Activated T-cell treated with anti-CD3 and anti-CD28 coated beads for 4 hours (primary cell): Measurements from ENCODE around the gene DCAF4.
"Not testable (repeated sequence)": the region's sequence is repeated elsewhere in the genome, so short reads cannot be mapped to it uniquely, and the experiment has no call there.

Experiments used
- DNase-seq: peaks from one replicate; pipeline ENCODE4 v3.0.0-alpha.2; 2020

DCAF4 gene

DNA sequence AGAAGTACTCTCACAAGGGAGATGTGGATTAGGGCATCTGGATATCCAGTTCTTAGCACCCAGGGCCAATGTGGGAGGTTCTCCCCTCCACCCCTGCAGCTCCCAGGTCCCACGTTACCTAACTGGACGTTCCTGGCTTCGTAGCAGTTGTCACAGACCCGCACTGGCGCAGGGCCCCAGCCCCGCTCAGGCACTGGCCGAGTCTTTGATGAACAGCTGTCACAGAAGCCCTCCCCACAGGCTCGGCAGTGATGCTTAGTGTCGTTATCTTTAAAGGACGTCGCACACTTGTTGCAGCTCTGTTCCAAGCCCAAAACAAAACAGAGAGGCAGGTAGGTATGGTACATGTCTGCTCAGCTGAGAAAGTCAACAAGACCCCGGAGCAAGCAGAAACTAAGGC is 48.4 kb downstream of the DCAF4 start:
- no peak for DNase-seq

DNA sequence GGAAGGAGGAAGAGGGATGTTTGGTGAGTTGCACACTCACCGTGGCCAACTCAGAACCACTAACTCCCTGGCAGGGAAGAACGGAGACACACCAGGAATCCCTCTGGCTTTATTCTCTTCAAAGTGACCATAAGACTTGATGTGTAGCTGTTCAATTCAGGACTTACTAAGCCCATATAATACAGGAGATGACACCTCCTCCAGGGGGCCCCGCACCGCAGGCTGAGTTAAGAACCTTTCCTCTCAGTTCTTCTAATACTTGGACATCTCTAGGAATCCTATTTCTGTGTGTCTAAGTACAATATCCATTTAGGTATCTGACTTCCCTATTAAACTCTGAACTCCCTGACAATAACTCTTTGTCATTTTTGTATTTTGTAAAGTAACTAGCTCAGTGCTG is 49.5 kb downstream of the DCAF4 start:
- DNase-seq, result no peak

- no peak for DNase-seq
Observed at GRCh38 chr14:72978856-72979255, 52.6 kb downstream of the DCAF4 start.

GRCh38 chr14:72980863-72981262 is 54.6 kb downstream of the DCAF4 start:
- no peak for DNase-seq

- DNase-seq, result no peak
Observed at GRCh38 chr14:72982146-72982708, 56.0 kb downstream of the DCAF4 start.

DNA sequence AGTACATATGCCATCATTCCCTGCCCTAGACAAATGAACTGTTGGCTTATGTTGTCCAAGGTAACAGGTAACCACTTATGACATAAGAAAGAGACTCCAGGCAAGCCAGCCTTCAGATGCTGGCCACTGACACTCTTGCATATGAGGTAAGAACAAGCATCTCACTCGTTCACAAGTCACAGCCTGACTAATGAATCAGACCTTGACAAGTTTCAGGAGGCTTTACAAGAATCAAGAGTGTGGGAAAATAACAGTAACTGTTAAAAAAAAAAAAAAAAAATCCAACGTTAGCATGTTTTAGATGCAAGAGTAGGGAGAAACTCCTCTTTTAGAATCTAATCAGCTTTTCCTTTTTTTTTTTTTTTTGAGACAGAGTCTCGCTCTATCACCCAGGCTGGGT is 60.0 kb downstream of the DCAF4 start:
- DNase-seq, result no peak

GRCh38 chr14:72986857-72987256 is 60.6 kb downstream of the DCAF4 start:
- DNase-seq, result no peak

DNA sequence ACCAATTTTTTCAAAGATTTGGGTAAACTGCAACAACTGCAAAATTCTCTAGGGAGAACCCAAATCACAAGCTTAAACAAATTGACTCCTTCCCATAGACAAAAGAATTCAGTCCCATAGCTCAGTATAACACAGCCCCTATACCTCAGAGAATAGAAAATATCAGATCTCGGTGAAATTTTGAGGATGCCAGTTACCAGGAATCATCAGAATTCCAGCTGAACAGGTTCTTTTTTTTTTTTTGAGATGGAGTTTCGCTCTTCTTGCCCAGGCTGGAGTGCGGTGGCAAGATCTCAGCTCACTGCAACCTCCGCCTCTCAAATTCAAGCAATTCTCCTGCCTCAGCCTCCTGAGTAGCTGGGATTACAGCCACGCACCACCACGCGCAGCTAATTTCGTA is 63.9 kb downstream of the DCAF4 start:
- no peak for DNase-seq

GRCh38 chr14:72996916-72997315 is 70.7 kb downstream of the DCAF4 start:
- DNase-seq, result no peak

DNA sequence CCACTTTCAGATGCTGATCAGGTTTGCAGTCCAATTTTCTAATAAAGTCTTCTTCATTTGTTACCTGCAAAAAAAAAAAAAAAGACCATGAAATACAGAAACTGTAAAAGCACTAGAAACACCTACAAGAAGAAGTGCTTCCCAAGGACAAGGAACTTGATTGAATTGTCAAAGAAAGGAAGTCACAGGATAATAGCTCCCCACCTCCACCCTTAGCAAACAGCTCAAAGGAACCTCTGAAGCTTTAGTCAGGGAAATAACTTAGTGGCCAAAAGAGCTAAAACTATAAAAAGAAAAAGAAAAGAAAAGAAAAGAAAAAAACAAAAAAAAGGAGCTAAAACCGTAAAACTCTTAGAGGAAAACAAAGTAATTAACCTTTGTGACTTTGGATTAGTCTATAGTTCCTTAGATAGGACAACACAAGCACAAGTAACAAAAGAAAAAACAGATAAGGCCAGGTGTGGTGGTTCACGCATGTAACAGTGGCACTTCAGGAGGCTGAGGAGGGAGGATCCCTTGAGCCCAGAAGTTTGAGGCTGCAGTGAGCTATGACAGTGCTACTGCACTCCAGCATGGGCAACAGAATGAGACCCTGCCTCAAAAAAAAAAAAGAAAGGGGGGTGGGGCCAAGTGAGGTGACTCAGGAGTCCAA is 72.1 kb downstream of the DCAF4 start:
- DNase-seq, result no peak

DNA sequence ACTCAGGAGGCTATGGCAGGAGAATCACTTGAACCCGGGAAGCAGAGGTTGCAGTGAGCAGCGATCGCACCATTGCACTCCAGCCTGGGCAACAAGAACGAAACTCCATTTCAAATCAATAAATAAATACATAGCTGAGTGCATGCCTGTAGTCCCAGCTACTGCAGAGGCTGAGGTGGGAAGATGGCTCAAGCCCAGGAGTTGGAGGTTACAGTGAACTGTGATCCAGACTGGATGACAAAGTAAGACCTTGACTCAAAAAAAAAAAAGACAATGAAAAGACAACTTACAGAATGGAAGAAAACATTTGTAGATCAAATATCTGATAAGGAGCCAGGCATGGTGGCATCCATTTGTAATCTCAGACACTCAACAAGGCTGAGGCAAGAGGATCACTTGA is 73.1 kb downstream of the DCAF4 start:
- DNase-seq, result no peak

GRCh38 chr14:73000073-73000472 is 73.8 kb downstream of the DCAF4 start:
- no peak for DNase-seq

GRCh38 chr14:73003681-73004080 is 77.4 kb downstream of the DCAF4 start:
- no peak for DNase-seq

DNA sequence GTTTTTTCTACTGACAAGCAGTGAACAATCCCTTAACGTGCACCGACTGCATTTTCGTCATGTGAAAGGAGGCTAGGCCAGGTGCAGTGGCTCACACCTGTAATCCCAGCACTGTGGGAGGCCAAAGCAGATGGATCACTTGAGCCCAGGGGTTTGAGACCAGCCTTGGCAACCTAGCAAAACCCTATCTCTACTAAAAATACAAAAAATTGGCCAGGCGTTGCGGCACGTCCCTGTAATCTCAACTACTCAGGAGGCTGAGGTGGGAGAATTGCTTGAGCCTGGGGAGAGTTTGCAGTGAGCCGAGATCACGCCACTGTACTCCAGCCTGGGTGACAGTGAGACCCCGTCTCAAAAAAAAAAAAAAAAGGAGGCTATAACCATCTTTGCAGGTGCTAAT is 78.4 kb downstream of the DCAF4 start:
- DNase-seq, result not testable (repeated sequence)

DNA sequence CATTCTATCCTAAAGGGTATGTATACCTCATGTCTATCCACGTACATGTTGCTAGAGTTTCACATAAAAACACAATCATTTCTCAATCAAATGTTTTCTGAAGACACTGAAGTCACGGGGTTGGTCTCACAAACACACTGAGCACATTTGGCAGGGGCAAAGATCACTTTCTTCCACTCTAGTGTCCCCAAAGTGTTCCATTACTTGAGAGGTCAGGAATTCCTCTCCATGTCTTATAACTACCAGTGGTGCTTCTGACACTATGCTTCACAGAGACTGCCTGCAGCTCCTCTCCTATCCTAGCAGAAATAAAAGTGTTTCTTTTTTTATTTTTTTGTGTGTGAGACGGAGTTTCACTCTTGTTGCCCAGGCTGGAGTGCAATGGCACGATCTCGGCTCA is 81.6 kb downstream of the DCAF4 start:
- DNase-seq, result no peak

- no peak for DNase-seq
Observed at GRCh38 chr14:73008501-73008900, 82.2 kb downstream of the DCAF4 start.
